Gastrocnemius medialis (tissue), 4 donors: Measurements from ENCODE around the gene TGFBR3L. TPM values are rescaled to one million over a fixed set of nuclear protein-coding genes. Genes with fewer than 3 reads are reported as not detected.
A peak's percentile ranks its signal among the peaks of the same experiment; 100 is the strongest.

Experiments
- ATAC-seq, 2 donors: fragments of 150-250 bp; one replicate each; pipeline ENCODE4 v1.9.1; 2016
- DNase-seq, 2 donors: peaks; one replicate each; pipeline ENCODE4 v3.0.0-alpha.2; 2019
- H3K27ac ChIP-seq, 4 donors: fragments of 200-600 bp; sonication (generic); 1 replicate in 1 of 4; 2 replicates in 3 of 4; pipeline ENCODE4 v1.5.1; 2016 to 2018; ENCODE audit warnings: mild to moderate bottlenecking in 2 of 4, moderate library complexity in 1 of 4
- H3K27me3 ChIP-seq, 3 donors: fragments of 200-600 bp; sonication (generic) in 2 of 3; 1 replicate in 1 of 3; 2 replicates in 2 of 3; pipeline versions ENCODE4 v1.5.1 to v1.6.0; 2016 to 2019; ENCODE audit warnings: mild to moderate bottlenecking in 1 of 3, moderate library complexity in 1 of 3
- H3K36me3 ChIP-seq, 2 donors: fragments of 200-600 bp; sonication (generic) in 1 of 2; one replicate each; pipeline ENCODE4 v1.5.1; 2017 to 2018
- H3K4me1 ChIP-seq, 2 donors: fragments of 200-600 bp; sonication (generic) in 1 of 2; one replicate each; pipeline ENCODE4 v1.5.1; 2016 to 2017; ENCODE audit warnings: mild to moderate bottlenecking in 2 of 2
- H3K4me3 ChIP-seq, 4 donors: fragments of 200-600 bp; sonication (generic) in 3 of 4; 1 replicate in 1 of 4; 2 replicates in 3 of 4; pipeline ENCODE4 v1.5.1; 2016 to 2019; ENCODE audit warnings: mild to moderate bottlenecking in 2 of 4
- H3K9me3 ChIP-seq, 3 donors: fragments of 200-600 bp; sonication (generic) in 2 of 3; 1 replicate in 1 of 3; 2 replicates in 2 of 3; pipeline ENCODE4 v1.5.1; 2016 to 2019
- POLR2A ChIP-seq, 2 donors: fragments of 450-650 bp; IDR thresholded peaks; one replicate each; pipeline ENCODE4 v1.6.1; 2017; ENCODE audit warnings: antibody characterized with exemption in 2 of 2, mild to moderate bottlenecking in 2 of 2, moderate library complexity in 2 of 2
- in situ Hi-C, 4 donors: fragments of 200-750 bp; cut with MboI; loops; one replicate each; pipeline versions ENCODE4 v1.15.0 to v1.8.0; 2017; ENCODE audit warnings: low sequenced_read_pairs in 4 of 4
- intact Hi-C: fragments of 100-400 bp; cut with DNase I; formaldehyde crosslinking; loops from one replicate; pipeline ENCODE4 v1.15.1; 2023; ENCODE audit warnings: low total_unique reads
- total RNA-seq, 4 donors: library from RNA; depleted of rRNA; stranded (reverse); fragments of >200 nt; gene quantifications; one replicate each; pipeline versions ENCODE4 v1.1.0 to v1.2.3, GENCODE V29; 2016
- TF ChIP-seq, protein P1 (sequence below), 5 experiments: fragments of 450-650 bp in 3 of 5; fragments of 200-600 bp in 2 of 5; sonication (generic) in 2 of 5; IDR thresholded peaks in 4 of 5; conservative IDR thresholded peaks in 1 of 5; 1 replicate in 4 of 5; 2 replicates in 1 of 5; pipeline ENCODE4 v1.5.1; 2016 to 2019; ENCODE audit warnings: antibody characterized with exemption in 5 of 5, mild to moderate bottlenecking in 3 of 5, moderate library complexity in 3 of 5

Gene TGFBR3L
- total RNA-seq, 4 donors from 2014 or later = 0.62 to 2.6 (median 1.5) TPM; not detected in 1

DNA sequence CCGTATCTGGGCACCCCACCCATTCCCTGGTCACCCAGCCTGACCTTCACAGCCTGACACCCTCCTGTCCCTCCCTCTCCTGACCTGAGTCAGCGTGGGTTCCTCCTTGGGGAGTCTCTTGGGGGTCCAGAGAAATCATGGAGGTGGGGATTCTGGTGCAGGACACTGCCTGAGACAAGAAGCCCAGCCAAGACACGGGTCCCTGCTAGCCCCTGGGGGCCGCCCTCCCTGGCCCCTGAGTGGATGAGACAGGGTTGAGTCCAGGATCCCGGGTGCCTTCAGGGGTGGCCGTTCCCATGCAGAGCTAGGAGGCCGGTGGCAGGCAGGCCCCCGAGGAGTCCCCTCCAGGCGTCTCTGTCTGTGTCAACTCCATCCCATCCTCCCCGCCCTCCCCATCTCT, 9.4 kb upstream of the TGFBR3L start:
- H3K27me3 ChIP-seq = no peaks in the 10 kb centered on the region
- ATAC-seq (no peak), DNase-seq (no peak)
- intact Hi-C loops (loop anchor here (10.0 kb wide), 1 partner anchor 610 kb away; the partner anchor contains the start of gene ZNF414), in situ Hi-C loops (no loop called here)
- H3K36me3 ChIP-seq = peaks cover 0 to 20% of the 10 kb centered on the region in 2 donors
- TF ChIP-seq, protein P1, sequence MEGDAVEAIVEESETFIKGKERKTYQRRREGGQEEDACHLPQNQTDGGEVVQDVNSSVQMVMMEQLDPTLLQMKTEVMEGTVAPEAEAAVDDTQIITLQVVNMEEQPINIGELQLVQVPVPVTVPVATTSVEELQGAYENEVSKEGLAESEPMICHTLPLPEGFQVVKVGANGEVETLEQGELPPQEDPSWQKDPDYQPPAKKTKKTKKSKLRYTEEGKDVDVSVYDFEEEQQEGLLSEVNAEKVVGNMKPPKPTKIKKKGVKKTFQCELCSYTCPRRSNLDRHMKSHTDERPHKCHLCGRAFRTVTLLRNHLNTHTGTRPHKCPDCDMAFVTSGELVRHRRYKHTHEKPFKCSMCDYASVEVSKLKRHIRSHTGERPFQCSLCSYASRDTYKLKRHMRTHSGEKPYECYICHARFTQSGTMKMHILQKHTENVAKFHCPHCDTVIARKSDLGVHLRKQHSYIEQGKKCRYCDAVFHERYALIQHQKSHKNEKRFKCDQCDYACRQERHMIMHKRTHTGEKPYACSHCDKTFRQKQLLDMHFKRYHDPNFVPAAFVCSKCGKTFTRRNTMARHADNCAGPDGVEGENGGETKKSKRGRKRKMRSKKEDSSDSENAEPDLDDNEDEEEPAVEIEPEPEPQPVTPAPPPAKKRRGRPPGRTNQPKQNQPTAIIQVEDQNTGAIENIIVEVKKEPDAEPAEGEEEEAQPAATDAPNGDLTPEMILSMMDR (IDR thresholded peaks at IDR 0.05 in 4 of 5, conservative IDR thresholded peaks at IDR 0.05 in 1 of 5) = no peak
- no peak for TF ChIP-seq POLR2A (IDR thresholded peaks at IDR 0.05)
- H3K4me3 ChIP-seq = peak overlapping the region; percentile 15 to 97 (median 86)
- no peak overlapping the region for H3K27ac ChIP-seq
- H3K9me3 ChIP-seq = no peaks in the 10 kb centered on the region
- peaks cover 22 to 37% of the 10 kb centered on the region in 2 donors for H3K4me1 ChIP-seq

DNA sequence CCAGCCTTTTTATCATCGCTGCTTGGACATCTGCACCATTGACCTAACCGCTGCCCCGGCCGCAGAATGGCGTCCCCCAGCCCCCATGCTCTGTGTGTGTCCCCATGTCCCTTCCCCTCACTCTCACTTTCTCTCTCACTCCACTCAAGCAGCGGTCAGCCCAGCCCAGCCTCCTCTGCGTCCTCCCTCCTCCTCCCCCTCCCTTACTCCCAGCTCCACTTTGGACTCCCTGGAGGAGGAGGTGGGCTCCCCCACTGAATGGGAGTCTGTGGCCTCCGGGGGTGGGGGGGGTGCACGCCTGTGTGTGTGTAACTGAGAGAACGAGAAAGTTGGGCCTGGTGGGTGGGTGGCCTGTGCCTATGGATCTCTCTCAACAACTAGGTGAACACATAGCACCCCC, 8.8 kb upstream of the TGFBR3L start:
- H3K36me3 ChIP-seq = peaks cover 0 to 26% of the 10 kb centered on the region in 2 donors
- H3K9me3 ChIP-seq = no peaks in the 10 kb centered on the region
- H3K27ac ChIP-seq = no peak overlapping the region
- peaks cover 19 to 31% of the 10 kb centered on the region in 2 donors for H3K4me1 ChIP-seq
- in situ Hi-C loops (no loop called here), intact Hi-C loops (loop anchor here (10.0 kb wide), 1 partner anchor 609 kb away; the partner anchor contains the start of gene ZNF414)
- ATAC-seq (no peak), DNase-seq (no peak)
- no peak overlapping the region for H3K4me3 ChIP-seq
- TF ChIP-seq, protein P1 (IDR thresholded peaks at IDR 0.05 in 4 of 5, conservative IDR thresholded peaks at IDR 0.05 in 1 of 5) = no peak
- TF ChIP-seq POLR2A (IDR thresholded peaks at IDR 0.05) = no peak
- no peaks in the 10 kb centered on the region for H3K27me3 ChIP-seq

- DNase-seq (no peak), ATAC-seq (no peak)
- Histone ChIP-seq H3K9me3 (no peaks in the 10 kb centered on the region), H3K27ac (no peak overlapping the region), H3K36me3 (peaks cover 0 to 38% of the 10 kb centered on the region in 2 donors), H3K4me3 (no peak overlapping the region), H3K27me3 (no peaks in the 10 kb centered on the region), H3K4me1 (peaks cover 19 to 29% of the 10 kb centered on the region in 2 donors)
- TF ChIP-seq, protein P1 (IDR thresholded peaks at IDR 0.05 in 4 of 5, conservative IDR thresholded peaks at IDR 0.05 in 1 of 5) = no peak
- TF ChIP-seq POLR2A (IDR thresholded peaks at IDR 0.05) = no peak
- in situ Hi-C loops = no loop called here
- intact Hi-C loops = loop anchor here (10.0 kb wide), 1 partner anchor 608 kb away; the partner anchor contains the start of gene ZNF414
Measured at GRCh38 chr19:7907122-7907521, 7.5 kb upstream of the TGFBR3L start.

DNA sequence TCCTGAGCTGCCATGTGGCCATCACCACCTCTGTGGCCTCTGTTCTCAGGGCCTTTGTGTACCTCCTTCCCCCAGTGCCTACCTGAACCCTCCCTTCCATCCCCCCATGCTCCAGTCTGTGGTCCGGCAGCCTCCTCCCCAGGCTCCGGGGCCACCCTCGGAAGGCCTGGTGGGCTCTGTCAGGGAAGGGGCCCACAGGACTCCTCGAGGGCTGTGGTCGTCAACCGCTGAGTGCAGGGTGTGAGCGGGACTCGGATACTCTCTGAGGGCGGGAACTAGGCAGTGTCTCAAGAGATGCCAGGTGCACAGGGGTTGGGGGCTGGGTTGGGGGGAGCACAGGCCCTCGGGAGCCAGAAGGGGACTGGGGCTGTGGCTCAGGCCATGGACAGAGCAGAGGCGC, 7.1 kb upstream of the TGFBR3L start:
- in situ Hi-C loops (no loop called here), intact Hi-C loops (loop anchor here (10.0 kb wide), 1 partner anchor 607 kb away; the partner anchor contains the start of gene ZNF414)
- no peaks in the 10 kb centered on the region for H3K9me3 ChIP-seq
- DNase-seq (no peak), ATAC-seq (no peak)
- H3K27ac ChIP-seq = no peak overlapping the region
- H3K4me3 ChIP-seq = no peak overlapping the region
- H3K27me3 ChIP-seq = no peaks in the 10 kb centered on the region
- H3K4me1 ChIP-seq = peaks cover 16 to 29% of the 10 kb centered on the region in 2 donors
- H3K36me3 ChIP-seq = peaks cover 0 to 43% of the 10 kb centered on the region in 2 donors
- no peak for TF ChIP-seq POLR2A (IDR thresholded peaks at IDR 0.05)
- TF ChIP-seq, protein P1 (IDR thresholded peaks at IDR 0.05 in 4 of 5, conservative IDR thresholded peaks at IDR 0.05 in 1 of 5) = no peak
